ENCODE measurements around the gene GULP1. TPM values are rescaled to one million over a fixed set of nuclear protein-coding genes. Genes with fewer than 3 reads are reported as not detected.

The GULP1 gene
- total RNA-seq, 4 donors from 2014 or later = 43.3 to 64.8 (median 50.3) TPM

- no peak for ATAC-seq
- TF ChIP-seq POLR2A (IDR thresholded peaks at IDR 0.05) (no peak), EP300 (IDR thresholded peaks at IDR 0.05) (no peak)
- Histone ChIP-seq H3K27ac (no peak overlapping the region), H3K36me3 (no peaks in the 10 kb centered on the region), H3K4me3 (no peak overlapping the region), H3K4me1 (peaks cover 2 to 69% (median 8%) of the 10 kb centered on the region in 3 donors), H3K9me3 (no peaks in the 10 kb centered on the region), H3K27me3 (no peaks in the 10 kb centered on the region)
These were observed 36.0 kb downstream of the GULP1 start for GRCh38 chr2:188327518-188328213.

DNA sequence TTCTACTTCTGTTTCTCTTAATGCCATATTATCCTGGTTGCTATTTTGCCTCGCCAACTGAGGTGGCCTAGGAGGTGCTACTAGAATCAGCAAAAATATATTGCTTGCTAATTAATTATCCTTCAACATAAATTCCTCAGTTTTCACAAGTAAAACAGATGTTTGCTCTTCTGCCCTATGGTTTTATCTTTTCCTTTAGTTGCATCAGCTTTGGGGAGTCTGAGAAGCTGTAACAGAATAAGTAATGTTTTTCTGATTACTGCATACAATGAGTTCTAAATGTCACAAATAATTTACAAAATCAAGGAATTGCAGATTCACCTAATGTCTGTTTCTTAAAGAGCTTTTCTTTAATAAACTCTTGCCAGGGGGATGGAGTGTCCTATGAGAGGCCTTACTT, 36.7 kb downstream of the GULP1 start:
- H3K4me3 ChIP-seq = no peak overlapping the region
- H3K36me3 ChIP-seq = no peaks in the 10 kb centered on the region
- no peak for ATAC-seq
- H3K27ac ChIP-seq = no peak overlapping the region
- H3K9me3 ChIP-seq = no peaks in the 10 kb centered on the region
- WGBS, 2 donors (ENCODE audit: low coverage in 1 of 2) = 91 to 100% methylated on average over 1 of the region's 1 CpG
- peaks cover 2 to 69% (median 12%) of the 10 kb centered on the region in 3 donors for H3K4me1 ChIP-seq
- H3K27me3 ChIP-seq = no peaks in the 10 kb centered on the region
- TF ChIP-seq POLR2A (IDR thresholded peaks at IDR 0.05) = no peak
- TF ChIP-seq EP300 (IDR thresholded peaks at IDR 0.05) = no peak
- no peak for TF ChIP-seq CTCF (IDR thresholded peaks at IDR 0.05)
- TF ChIP-seq POLR2AphosphoS5 (IDR thresholded peaks at IDR 0.05) = no peak

- Histone ChIP-seq H3K4me1 (peaks cover 7 to 66% (median 16%) of the 10 kb centered on the region in 3 donors), H3K4me3 (no peak overlapping the region), H3K36me3 (no peaks in the 10 kb centered on the region), H3K27me3 (no peaks in the 10 kb centered on the region), H3K9me3 (no peaks in the 10 kb centered on the region), H3K27ac (no peak overlapping the region)
- WGBS, 2 donors (ENCODE audit: low coverage in 1 of 2) = 42 to 59% methylated on average over 2 of the region's 2 CpGs
- no peak for ATAC-seq
- TF ChIP-seq EP300 (IDR thresholded peaks at IDR 0.05) (no peak), POLR2A (IDR thresholded peaks at IDR 0.05) (no peak), CTCF (IDR thresholded peaks at IDR 0.05) (no peak), POLR2AphosphoS5 (IDR thresholded peaks at IDR 0.05) (no peak)
These were observed 38.8 kb downstream of the GULP1 start for GRCh38 chr2:188330316-188331053.

DNA sequence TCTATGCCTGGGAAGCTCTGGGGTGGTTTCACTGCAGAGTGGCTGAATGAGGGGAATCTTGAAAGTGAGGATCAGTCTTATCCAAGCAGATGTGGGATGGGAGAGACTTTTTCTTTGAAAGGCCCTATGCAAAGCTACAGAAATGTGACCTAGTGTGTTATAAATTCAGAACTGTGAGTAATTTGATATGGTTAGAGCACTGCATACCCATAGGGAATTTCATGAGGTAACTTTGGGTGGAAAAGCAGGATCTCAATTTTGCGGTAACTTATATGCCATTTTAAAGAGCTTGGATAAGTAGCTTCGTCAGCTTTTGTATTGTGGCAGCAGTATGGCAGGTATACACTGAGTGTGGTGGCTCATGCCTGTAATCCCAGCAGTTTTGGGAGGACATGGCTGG, 40.9 kb downstream of the GULP1 start:
- Histone ChIP-seq H3K4me1 (peaks cover 5 to 53% (median 16%) of the 10 kb centered on the region in 3 donors), H3K4me3 (no peak overlapping the region), H3K36me3 (no peaks in the 10 kb centered on the region), H3K27me3 (no peaks in the 10 kb centered on the region), H3K27ac (peak overlapping the region in 3 of 4 donors; percentile 12 to 45 (median 44)), H3K9me3 (no peaks in the 10 kb centered on the region)
- no peak for ATAC-seq
- no peak for TF ChIP-seq POLR2A (IDR thresholded peaks at IDR 0.05)
- TF ChIP-seq CTCF (IDR thresholded peaks at IDR 0.05) = no peak
- no peak for TF ChIP-seq POLR2AphosphoS5 (IDR thresholded peaks at IDR 0.05)
- no peak for TF ChIP-seq EP300 (IDR thresholded peaks at IDR 0.05)
- WGBS, 2 donors (ENCODE audit: low coverage in 1 of 2) = 86 to 100% methylated on average over 2 of the region's 2 CpGs

DNA sequence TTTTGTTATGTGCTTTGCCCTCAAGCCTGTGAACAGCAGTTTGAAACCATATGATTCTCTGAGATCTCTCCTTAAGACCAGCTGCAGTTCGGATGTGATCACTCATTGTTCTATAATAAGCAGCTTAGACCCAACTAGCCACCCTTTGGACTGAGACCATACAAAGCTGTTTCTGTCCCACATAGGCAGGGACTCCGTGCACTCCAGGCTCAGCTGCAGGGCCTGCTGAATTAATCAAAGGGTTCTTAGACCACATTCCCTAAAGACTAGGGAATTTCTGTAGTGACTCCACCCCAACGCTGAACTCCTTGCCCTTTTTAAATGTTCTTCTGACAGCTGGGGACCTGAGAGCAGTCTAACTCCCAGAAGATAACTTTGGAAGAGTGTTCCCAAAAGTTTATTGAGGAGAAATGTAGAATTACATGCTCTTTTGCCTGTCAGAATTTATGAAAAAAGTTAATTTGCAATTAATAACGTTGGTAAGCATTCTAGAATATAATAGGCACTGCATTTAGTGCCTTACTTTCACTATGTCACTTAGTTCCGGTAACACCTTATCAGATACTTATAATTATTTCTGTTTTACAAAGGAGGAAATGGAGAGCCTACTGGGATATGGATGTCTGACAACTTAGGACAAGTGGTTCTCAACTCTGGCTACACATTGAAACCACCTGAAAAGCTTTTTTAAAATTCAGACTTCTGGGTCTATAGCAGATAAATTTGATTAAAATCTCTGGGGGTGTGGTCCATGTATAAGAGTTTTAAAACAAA, 42.3 kb downstream of the GULP1 start:
- H3K27me3 ChIP-seq = no peaks in the 10 kb centered on the region
- H3K9me3 ChIP-seq = no peaks in the 10 kb centered on the region
- 38 to 48% methylated on average over 3 to 5 of the region's 5 CpGs for WGBS, 2 donors (ENCODE audit: low coverage in 1 of 2)
- H3K4me3 ChIP-seq = no peak overlapping the region
- H3K27ac ChIP-seq = peak overlapping the region; percentile 34 to 57 (median 42)
- H3K4me1 ChIP-seq = peaks cover 5 to 43% (median 16%) of the 10 kb centered on the region in 3 donors
- TF ChIP-seq CTCF (IDR thresholded peaks at IDR 0.05) (no peak), EP300 (IDR thresholded peaks at IDR 0.05) (no peak), POLR2A (IDR thresholded peaks at IDR 0.05) (no peak), POLR2AphosphoS5 (IDR thresholded peaks at IDR 0.05) (no peak)
- H3K36me3 ChIP-seq = no peaks in the 10 kb centered on the region
- ATAC-seq = peak; percentile 34
